ENCODE data around the gene UHRF1. TPM values are rescaled to one million over a fixed set of nuclear protein-coding genes. Genes with fewer than 3 reads are reported as not detected.

The UHRF1 gene
- total RNA-seq, 3 donors from 2014 or later (not counting 1 experiment from before 2014, with no cell fraction given), result 2.8 to 4.6 (median 4.1) TPM

DNA sequence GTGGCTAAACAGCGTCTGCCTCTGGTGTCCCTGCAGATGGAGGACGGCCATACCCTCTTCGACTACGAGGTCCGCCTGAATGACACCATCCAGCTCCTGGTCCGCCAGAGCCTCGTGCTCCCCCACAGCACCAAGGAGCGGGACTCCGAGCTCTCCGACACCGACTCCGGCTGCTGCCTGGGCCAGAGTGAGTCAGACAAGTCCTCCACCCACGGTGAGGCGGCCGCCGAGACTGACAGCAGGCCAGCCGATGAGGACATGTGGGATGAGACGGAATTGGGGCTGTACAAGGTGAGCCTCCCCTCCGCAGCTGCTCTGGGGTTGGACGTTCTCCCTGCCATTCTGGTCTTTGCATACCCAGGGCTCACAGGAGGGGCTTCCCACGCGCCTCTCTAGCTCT lies 19.9 kb downstream of the UHRF1 start:
- Mint-ChIP-seq H3K27me3 (ENCODE audit: low read depth in 2 of 2) (no peaks in the 10 kb centered on the region), H3K27ac (no peak overlapping the region), H3K4me1 (peaks cover 0 to 4% of the 10 kb centered on the region in 2 donors), H3K9me3 (no peaks in the 10 kb centered on the region), H3K4me3 (no peak overlapping the region), H3K36me3 (no peaks in the 10 kb centered on the region)
- H3K9me3 ChIP-seq (ENCODE audit: control insufficient read depth, insufficient read depth, low read length), result no peaks in the 10 kb centered on the region
- no peaks in the 10 kb centered on the region for H3K36me3 ChIP-seq (ENCODE audit: control insufficient read depth, insufficient read depth, low read length)
- H3K27ac ChIP-seq (ENCODE audit: low read length), result no peak overlapping the region
- ATAC-seq, result no peak
- TF ChIP-seq, protein P1, sequence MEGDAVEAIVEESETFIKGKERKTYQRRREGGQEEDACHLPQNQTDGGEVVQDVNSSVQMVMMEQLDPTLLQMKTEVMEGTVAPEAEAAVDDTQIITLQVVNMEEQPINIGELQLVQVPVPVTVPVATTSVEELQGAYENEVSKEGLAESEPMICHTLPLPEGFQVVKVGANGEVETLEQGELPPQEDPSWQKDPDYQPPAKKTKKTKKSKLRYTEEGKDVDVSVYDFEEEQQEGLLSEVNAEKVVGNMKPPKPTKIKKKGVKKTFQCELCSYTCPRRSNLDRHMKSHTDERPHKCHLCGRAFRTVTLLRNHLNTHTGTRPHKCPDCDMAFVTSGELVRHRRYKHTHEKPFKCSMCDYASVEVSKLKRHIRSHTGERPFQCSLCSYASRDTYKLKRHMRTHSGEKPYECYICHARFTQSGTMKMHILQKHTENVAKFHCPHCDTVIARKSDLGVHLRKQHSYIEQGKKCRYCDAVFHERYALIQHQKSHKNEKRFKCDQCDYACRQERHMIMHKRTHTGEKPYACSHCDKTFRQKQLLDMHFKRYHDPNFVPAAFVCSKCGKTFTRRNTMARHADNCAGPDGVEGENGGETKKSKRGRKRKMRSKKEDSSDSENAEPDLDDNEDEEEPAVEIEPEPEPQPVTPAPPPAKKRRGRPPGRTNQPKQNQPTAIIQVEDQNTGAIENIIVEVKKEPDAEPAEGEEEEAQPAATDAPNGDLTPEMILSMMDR (IDR thresholded peaks at IDR 0.05), result no peak
- H3K4me1 ChIP-seq (ENCODE audit: control insufficient read depth, insufficient read depth, low read length), result no peaks in the 10 kb centered on the region
- 97% methylated on average over 22 of the region's 22 CpGs for WGBS (ENCODE audit: insufficient coverage)
- intact Hi-C loops (cut with micrococcal nuclease), result no loop called here
- H3K4me3 ChIP-seq (ENCODE audit: low read length), result no peak overlapping the region
- H3K27me3 ChIP-seq (ENCODE audit: control insufficient read depth, insufficient read depth, low read length), result no peaks in the 10 kb centered on the region
- no peak for DNase-seq

DNA sequence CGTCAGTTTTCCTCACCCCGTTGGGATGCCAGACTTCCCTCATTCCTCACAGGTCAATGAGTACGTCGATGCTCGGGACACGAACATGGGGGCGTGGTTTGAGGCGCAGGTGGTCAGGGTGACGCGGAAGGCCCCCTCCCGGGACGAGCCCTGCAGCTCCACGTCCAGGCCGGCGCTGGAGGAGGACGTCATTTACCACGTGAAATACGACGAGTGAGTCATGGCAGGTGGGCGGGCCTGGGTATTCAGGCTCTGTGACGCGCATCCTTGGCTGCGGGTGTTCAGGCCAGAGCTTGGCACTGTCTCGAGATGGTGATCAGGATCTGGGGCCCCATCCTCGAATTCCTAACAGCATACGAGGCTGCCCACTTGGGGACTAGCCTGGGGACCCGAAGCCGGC lies 21.4 kb downstream of the UHRF1 start:
- no peaks in the 10 kb centered on the region for H3K4me1 Mint-ChIP-seq
- 94% methylated on average over 28 of the region's 28 CpGs for WGBS (ENCODE audit: insufficient coverage)
- intact Hi-C loops (cut with micrococcal nuclease), result no loop called here
- ATAC-seq, result no peak
- DNase-seq, result no peak
- Histone ChIP-seq H3K4me1 (ENCODE audit: control insufficient read depth, insufficient read depth, low read length) (no peaks in the 10 kb centered on the region), H3K27me3 (ENCODE audit: control insufficient read depth, insufficient read depth, low read length) (no peaks in the 10 kb centered on the region), H3K36me3 (ENCODE audit: control insufficient read depth, insufficient read depth, low read length) (no peaks in the 10 kb centered on the region), H3K9me3 (ENCODE audit: control insufficient read depth, insufficient read depth, low read length) (no peaks in the 10 kb centered on the region), H3K4me3 (ENCODE audit: low read length) (no peak overlapping the region), H3K27ac (ENCODE audit: low read length) (no peak overlapping the region)
- no peaks in the 10 kb centered on the region for H3K9me3 Mint-ChIP-seq
- no peak overlapping the region for H3K4me3 Mint-ChIP-seq
- H3K27me3 Mint-ChIP-seq (ENCODE audit: low read depth in 2 of 2), result no peaks in the 10 kb centered on the region
- TF ChIP-seq, protein P1 (IDR thresholded peaks at IDR 0.05), result no peak
- no peak overlapping the region for H3K27ac Mint-ChIP-seq
- H3K36me3 Mint-ChIP-seq, result no peaks in the 10 kb centered on the region

DNA sequence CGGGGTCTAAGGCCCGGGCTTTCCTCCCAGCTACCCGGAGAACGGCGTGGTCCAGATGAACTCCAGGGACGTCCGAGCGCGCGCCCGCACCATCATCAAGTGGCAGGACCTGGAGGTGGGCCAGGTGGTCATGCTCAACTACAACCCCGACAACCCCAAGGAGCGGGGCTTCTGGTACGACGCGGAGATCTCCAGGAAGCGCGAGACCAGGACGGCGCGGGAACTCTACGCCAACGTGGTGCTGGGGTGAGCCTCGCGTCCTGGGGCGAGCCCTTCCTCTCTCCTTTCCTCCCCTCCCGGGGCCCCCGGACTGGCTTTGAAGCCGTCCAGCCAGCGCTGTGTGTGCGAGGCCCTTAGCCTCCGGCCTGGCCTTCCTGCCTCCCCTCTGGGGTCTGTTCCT lies 23.4 kb downstream of the UHRF1 start:
- no peak overlapping the region for H3K27ac ChIP-seq (ENCODE audit: low read length)
- H3K9me3 Mint-ChIP-seq, result no peaks in the 10 kb centered on the region
- H3K9me3 ChIP-seq (ENCODE audit: control insufficient read depth, insufficient read depth, low read length), result no peaks in the 10 kb centered on the region
- intact Hi-C loops (cut with micrococcal nuclease), result no loop called here
- H3K27me3 ChIP-seq (ENCODE audit: control insufficient read depth, insufficient read depth, low read length), result no peaks in the 10 kb centered on the region
- WGBS (ENCODE audit: insufficient coverage), result 97% methylated on average over 32 of the region's 32 CpGs
- TF ChIP-seq, protein P1 (IDR thresholded peaks at IDR 0.05), result no peak
- no peak overlapping the region for H3K4me3 ChIP-seq (ENCODE audit: low read length)
- H3K27me3 Mint-ChIP-seq (ENCODE audit: low read depth in 2 of 2), result no peaks in the 10 kb centered on the region
- DNase-seq (no peak), ATAC-seq (no peak)
- H3K4me3 Mint-ChIP-seq, result no peak overlapping the region
- H3K4me1 Mint-ChIP-seq, result no peaks in the 10 kb centered on the region
- H3K36me3 Mint-ChIP-seq, result no peaks in the 10 kb centered on the region
- no peak overlapping the region for H3K27ac Mint-ChIP-seq
- H3K4me1 ChIP-seq (ENCODE audit: control insufficient read depth, insufficient read depth, low read length), result no peaks in the 10 kb centered on the region
- no peaks in the 10 kb centered on the region for H3K36me3 ChIP-seq (ENCODE audit: control insufficient read depth, insufficient read depth, low read length)

DNA sequence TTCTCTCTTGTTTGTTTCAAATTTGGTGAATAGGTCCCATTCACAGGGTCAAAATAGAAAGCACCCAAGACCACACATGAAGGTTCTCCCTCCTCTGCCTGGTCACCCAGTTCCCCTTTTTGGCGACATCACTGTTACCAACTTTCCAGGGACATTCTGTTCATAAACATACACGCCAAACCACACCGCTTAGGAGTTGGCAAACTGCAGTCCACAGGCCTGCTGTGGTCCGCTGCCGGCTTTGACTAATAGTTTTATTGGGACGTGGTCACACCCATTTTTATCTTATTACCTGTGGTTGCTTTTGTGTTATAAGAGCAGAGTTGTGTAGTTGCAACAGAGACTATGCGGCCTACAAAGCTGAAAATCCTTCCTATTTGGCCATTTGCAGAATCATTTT lies 24.2 kb downstream of the UHRF1 start:
- Histone ChIP-seq H3K4me3 (ENCODE audit: low read length) (no peak overlapping the region), H3K4me1 (ENCODE audit: control insufficient read depth, insufficient read depth, low read length) (no peaks in the 10 kb centered on the region), H3K36me3 (ENCODE audit: control insufficient read depth, insufficient read depth, low read length) (no peaks in the 10 kb centered on the region), H3K9me3 (ENCODE audit: control insufficient read depth, insufficient read depth, low read length) (no peaks in the 10 kb centered on the region), H3K27me3 (ENCODE audit: control insufficient read depth, insufficient read depth, low read length) (no peaks in the 10 kb centered on the region), H3K27ac (ENCODE audit: low read length) (no peak overlapping the region)
- WGBS (ENCODE audit: insufficient coverage), result 79% methylated on average over 3 of the region's 7 CpGs
- intact Hi-C loops (cut with micrococcal nuclease), result no loop called here
- Mint-ChIP-seq H3K27me3 (ENCODE audit: low read depth in 2 of 2) (no peaks in the 10 kb centered on the region), H3K4me1 (no peaks in the 10 kb centered on the region), H3K27ac (no peak overlapping the region), H3K9me3 (no peaks in the 10 kb centered on the region), H3K36me3 (no peaks in the 10 kb centered on the region), H3K4me3 (no peak overlapping the region)
- DNase-seq (no peak), ATAC-seq (no peak)
- TF ChIP-seq, protein P1 (IDR thresholded peaks at IDR 0.05), result no peak
